Ramos (cell line): ENCODE measurements around the gene SMCHD1.
"Not testable (repeated sequence)": the region's sequence is repeated elsewhere in the genome, so short reads cannot be mapped to it uniquely, and the experiment has no call there.

Experiments used
- in situ Hi-C: fragments of 300-500 bp; cut with MboI; formaldehyde crosslinking; loops from one replicate; pipeline ENCODE4 v1.14.3; 2022; ENCODE audit warnings: low sequenced_read_pairs; ENCODE audit not compliant: unreplicated experiment

The SMCHD1 gene

DNA sequence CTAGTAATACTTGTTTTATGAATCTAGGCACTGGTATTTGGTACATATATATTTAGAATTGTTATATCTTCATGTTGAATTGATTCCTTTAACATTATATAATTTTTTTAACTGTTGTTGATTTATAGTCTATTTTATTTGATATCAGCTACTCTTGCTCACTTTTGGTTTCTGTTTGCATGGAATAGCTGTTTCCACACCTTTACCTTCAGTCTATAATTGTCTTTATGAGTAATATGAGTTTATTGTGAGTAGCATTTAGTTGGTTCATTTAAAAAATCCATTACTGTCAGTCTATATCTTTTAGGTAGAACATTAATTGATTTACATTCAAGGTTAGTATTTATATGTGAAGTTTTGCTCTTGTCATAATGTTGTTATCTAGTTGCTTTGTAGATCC lies 58.6 kb downstream of the SMCHD1 start:
- in situ Hi-C loops, result no loop called here

DNA sequence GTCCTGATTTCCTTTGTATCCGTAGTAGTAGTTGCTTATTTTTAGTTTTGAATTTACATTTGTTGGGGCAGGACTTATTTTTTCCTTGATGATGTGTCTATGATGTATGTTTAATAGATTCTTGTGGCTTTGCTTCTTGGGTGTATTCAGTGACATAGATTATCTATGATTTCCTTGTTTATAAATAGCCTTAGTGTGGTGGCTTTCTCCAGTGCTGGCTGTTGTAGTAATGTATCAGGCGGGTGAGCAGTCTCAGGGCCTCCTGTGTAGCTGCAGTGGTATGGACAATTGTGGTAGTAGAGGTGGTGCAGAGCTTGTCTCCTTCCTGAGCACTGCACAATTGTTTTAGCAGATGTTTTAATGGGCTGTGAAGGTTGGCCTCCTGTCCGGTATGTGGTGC lies 60.5 kb downstream of the SMCHD1 start:
- in situ Hi-C loops, result no loop called here

DNA sequence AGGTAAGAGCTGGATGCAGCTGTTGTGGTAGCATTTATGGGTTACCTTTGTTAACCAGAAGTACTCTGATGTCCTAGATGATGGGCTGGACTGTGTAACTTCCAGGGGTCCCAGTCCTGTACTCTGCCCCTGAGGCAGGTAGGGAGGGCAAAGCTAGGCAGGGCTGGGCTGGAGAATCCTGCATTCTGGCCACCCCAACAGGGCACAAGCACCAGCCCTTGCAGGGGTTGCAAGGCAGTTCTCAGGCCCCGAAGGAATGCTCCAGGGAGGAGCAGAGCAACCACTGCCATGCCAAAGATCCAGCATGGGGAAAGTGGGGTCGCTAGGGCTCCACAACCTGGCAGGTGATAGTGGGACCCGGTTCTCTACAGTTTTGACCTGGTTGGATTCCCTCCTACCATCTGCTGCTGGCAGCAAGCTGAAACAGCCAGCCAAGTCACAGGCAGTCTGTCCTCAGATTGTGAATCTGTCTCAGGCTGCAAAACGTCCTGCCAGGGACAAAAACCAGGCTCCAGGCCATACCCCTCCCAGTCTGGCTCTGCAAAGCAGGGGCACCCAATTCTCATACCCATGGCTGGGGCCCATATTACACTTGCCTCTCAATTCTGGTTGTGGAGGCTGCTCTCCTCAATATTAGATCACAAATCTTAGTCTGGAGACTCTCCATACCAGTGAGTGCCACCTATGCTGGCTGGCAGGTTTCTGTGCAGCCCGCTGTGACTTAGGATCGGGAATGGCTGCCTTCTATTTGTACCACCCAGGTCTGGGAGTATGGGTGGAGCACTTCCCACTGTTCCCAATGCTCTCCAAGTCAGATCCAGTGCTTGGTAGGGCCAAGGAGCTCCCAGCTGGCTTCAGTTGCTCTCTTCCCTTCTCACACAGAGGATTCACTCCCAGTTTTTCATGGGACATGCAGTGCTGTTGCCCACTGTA lies 61.1 kb downstream of the SMCHD1 start:
- in situ Hi-C loops, result no loop called here

DNA sequence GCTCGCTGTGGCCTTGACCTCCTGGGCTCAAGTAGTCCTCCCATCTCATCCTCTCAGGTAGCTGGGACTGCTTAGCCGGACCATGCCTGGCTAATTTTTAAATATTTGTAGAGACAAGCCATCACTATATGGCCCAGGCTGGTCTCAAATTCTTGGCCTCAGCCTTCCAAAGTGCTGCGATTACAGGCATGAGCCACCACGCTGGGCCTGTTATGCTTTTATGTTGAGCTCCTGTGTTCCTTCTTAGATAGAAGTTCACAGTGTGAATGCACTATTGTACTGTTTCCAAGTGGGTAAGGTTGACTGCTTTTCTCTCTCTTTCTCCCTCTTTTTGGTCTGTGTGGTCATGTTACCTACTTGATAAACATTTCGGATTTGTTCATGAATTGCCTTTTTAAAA lies 61.9 kb downstream of the SMCHD1 start:
- in situ Hi-C loops, result no loop called here

DNA sequence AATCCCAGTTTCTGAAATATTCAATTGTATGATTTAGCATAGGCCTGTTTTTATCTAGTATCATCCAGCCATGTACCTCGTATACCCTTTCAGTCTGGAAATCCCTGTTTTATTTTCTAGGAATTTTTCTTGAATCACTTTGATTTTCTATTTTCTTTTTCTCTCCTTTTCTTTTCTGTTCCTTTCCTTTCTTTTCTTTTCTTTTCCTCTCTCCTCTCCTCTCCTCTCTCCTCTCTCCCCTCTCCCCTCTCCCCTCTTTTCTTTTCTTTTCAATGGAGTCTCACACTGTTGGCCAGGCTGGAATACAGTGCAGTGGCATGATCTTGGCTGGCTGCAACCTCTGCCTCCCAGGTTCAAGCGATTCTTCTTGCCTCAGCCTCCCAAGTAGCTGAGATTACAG lies 63.5 kb downstream of the SMCHD1 start:
- in situ Hi-C loops, result no loop called here

DNA sequence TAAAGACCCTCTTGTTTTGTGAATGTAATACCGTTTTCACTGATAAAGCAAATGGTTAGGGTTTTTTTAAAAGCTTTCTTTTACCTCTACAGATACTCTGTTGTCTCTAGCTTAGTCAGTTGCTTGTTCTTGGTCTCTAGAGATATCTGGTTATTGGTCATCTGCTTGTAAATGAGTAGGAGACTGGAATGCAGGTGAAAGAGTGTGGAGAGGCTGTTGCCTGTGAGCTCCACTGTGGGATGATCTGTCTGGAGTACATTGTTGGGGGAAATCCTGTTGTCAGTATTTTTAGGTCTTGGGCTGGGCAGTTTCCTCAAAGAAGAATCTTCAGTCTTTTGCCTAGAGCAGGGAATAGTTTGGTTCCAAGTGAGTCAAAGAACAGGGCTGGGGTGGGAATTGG lies 67.7 kb downstream of the SMCHD1 start:
- in situ Hi-C loops, result no loop called here

DNA sequence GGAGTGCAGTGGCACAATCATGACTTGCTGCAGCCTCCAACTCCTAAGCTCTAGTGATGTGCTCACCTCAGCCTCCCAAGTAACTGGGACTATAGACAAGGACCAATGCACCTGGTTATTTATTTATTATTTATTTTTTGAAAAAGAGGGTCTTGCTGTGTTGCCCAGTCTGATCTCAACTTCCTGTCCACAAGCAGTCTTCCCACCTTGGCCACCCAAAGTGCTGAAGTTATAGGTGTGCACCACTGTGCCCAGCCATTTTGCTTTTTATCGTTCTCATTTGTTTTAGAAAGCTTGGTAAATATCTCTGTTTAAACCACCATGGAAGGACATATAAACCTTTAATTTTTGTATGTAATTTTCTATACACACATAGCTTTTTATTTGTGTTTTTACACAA lies 74.2 kb downstream of the SMCHD1 start:
- in situ Hi-C loops, result no loop called here

DNA sequence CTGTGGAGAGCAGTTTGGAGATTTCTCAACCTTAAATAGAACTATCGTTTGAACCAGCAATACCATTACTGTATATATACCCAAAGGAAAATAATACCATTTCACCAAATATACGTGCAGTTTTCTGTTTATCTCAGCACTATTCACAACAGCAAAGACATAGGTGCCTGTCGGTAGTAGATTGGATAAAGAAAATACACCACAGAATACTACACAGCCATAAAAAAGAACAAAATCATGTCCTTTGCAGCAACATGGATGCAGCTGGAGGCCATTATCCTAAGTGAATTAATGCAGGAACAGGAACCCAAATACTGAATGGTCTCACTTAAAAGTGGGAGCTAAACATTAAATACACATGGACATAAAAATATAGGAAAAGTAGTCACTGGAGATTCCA lies 81.3 kb downstream of the SMCHD1 start:
- in situ Hi-C loops, result no loop called here

DNA sequence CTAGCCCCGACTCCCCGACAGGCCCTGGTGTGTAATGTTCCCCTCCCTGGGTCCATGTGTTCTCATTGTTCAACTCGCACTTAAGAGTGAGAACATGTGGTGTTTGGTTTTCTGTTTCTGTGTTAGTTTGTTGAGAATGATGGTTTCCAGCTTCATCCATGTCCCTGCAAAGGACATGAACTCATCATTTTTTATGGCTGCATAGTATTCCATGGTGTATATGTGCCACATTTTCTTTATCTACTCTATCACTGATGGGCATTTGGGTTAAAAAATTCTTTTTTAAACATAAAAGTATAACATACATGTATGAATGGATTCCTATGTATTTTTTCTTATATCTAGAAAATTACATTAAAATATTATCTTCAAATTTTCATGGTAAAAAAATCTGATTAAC lies 84.6 kb downstream of the SMCHD1 start:
- in situ Hi-C loops, result not testable (repeated sequence)

DNA sequence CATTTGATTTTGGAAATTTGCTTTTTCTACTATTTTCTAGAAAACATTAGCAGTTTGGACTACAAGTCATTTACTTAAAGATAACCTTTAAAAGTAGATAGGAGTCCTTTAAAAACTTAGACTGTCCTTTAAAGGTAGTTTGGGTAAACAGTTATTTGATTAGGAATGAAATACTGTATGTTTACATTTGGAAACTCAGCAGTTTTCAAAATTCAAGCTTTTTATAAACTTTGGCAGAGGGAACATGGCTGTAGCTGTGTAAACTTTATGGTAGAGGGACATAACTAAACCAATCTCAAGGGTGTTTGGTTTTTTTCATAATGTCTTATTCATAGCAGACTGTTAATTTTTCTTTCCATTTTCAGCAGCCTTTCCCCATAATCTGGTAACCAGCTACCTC lies 90.7 kb downstream of the SMCHD1 start:
- in situ Hi-C loops, result no loop called here

DNA sequence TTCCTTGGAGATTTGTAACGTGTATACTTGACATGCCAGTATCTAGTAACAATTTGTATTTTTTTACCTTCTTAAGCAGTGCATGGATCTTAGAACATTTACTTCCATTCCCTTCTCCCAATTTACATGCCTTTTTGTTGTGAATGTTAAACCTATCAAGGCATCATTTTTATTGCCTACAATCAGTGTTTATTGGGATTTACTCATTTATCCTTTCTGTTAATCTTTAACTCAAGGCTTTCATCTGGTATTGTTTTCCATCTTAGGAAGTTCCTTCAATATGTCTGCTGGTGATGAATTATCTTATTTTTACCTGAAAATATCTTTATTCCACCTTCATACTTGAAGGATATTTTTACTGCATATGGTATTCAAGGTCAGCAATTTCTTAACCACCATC lies 102.8 kb downstream of the SMCHD1 start:
- in situ Hi-C loops, result no loop called here

DNA sequence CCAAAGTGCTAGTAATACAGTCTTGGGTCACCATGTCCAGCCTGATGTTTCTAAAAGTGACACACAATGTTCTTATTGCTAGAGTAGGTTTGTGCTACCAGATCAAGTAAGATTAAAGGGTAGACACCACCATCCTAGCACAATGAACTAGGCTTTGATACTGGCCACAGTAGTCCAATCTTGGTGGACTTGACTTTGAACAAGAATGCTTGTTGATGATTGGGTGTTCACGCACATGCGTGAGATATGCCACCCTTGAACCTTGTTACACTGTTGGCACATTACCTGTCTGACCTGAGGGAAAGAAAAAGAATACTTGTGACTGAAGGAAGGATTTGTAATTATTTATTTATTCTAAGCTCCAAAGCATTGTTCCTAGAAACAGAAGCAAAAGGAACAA lies 119.1 kb downstream of the SMCHD1 start:
- in situ Hi-C loops, result no loop called here

DNA sequence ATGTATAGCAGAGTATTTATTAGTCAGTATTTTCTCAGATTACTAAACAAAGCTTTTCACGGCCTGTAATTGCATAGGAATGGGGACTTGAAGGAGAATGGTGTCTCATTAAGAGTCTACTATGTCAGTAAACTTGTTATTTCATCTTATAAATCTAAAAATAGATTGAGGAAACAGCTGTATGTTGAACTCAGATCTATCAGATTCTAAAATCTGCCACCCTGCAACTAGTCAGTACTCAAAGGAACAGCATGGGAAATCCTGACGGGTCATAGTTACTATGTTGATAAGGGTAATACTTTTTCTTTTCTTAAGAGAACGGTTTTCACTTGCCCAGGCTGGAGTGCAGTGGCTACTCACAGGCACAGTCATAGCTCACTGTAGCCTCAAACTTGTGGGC lies 121.1 kb downstream of the SMCHD1 start:
- in situ Hi-C loops, result no loop called here

DNA sequence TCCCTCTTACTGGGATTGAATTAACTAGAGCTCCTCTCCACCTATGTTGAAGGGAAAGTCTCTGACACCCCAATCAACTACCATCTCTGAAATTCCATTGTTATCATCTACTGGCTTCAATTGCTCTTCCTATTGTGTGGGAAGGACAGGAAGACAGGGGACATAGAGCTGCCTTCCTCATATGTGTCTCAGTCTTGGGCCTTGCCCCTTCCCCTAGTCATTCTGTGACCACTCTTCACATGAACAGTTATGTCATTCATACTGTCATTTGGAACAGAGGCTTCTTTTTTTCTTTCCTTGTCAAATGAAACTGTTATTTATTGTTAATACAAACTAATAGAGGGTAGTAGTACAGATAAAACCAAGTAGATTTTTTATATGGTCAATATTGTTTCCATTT lies 121.7 kb downstream of the SMCHD1 start:
- in situ Hi-C loops, result no loop called here

DNA sequence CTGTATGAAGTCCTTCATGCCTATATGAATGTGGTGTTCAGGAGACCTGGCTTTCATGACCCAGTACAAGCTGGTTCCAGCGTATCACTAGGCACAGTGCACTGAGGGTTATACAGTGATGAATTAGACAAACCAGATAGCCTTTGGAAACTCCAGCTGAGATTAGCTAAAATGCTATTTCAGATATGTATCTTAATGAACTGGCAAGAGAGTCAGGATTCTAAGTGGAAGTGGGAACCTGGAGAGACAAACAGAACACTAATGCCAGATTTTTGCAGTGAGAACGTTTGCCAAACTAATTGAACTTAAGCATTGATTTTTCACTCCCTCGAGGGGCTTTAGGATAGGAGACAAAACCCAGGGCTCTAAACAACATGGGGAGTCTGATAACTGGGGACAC lies 125.2 kb downstream of the SMCHD1 start:
- in situ Hi-C loops, result no loop called here

DNA sequence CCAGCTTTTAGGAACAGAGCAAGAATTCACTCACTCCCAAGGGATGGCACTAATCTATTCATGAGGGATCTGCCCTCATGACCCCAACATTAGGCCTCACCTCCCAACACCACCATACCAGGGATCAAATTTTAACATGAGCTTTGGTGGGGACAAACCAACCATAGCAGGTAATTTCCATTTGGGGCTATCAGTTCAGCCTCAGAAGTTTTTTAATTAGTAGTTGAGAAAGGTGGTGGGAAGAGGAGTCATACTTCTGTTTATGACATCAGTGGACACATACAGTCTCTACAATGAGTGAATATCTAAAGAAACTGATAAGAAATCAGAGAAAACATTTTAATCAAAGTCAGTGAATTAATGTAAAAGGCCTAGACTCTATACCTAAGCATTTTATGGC lies 131.7 kb downstream of the SMCHD1 start:
- in situ Hi-C loops, result no loop called here

DNA sequence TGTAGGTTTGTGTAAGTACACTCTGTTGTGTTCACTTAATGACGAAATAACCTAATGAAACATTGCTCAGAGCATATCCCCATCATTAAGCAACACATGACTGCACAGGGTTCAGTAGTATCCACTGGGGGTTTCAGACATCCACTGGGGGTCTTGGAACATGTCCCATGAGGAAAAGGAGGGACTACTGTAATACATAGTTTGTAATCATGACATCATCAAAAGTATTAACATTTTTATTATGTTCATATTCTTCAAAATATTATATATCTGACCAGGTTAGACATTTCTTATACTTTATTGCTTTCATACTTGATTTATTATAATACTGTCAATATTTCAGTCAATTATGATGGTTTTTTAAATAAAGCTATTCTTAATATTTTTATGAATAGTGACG lies 136.9 kb downstream of the SMCHD1 start:
- in situ Hi-C loops, result no loop called here

DNA sequence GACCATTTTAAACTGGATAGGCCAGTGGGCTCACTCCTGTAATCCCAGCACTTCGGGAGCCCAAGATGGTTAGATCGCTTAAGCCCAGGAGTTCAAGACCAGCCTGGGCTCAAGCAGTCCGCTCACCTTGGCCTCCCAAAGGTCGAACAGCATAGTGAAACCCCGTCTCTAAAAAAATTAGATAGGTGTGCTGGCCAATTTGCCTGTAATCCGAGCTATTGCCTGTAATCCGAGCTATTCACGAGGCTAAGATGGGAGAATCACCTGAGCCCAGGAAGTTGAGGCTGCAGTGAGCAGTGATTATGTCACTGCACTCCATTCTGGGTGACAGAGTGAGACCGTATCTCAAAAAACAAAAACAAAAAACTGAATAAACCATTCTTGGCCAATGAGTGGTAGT lies 138.6 kb downstream of the SMCHD1 start:
- in situ Hi-C loops, result no loop called here

DNA sequence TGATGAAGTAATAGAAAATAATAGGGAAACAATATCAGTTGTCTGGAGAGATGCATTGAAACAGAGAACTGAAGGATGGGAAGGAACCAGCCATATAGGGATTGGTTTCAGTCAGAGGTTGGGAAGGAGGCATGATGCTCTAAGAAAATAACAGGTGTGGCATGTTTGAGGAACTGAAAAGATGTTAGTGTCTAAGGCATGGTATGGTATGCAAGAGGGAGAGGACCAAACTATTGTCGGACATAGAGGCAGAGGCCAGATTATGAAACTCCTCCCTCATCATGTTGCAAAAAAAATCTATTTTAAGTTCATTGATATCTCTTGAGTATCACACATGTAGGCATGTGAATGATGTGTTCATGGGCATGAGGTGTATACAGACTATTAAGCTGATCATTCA lies 142.4 kb downstream of the SMCHD1 start:
- in situ Hi-C loops, result no loop called here

DNA sequence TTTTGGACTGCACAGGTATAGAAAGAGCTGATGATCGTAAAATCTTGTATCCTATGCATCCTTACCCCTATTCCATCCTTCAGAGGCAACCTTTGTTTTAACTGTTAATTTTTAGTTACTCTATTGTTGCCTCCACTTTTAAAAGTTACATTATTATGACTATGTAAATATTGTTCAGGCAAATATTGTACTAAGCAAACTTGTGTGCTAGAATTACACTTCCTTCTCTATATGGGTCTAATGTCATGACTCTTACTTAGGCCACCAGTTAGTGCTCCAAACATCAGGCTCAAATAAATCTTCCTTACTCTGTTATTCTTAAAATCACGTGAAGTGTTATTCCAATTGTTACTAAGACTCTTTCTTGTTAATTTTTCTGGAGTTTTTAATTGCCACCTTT lies 143.8 kb downstream of the SMCHD1 start:
- in situ Hi-C loops, result no loop called here

DNA sequence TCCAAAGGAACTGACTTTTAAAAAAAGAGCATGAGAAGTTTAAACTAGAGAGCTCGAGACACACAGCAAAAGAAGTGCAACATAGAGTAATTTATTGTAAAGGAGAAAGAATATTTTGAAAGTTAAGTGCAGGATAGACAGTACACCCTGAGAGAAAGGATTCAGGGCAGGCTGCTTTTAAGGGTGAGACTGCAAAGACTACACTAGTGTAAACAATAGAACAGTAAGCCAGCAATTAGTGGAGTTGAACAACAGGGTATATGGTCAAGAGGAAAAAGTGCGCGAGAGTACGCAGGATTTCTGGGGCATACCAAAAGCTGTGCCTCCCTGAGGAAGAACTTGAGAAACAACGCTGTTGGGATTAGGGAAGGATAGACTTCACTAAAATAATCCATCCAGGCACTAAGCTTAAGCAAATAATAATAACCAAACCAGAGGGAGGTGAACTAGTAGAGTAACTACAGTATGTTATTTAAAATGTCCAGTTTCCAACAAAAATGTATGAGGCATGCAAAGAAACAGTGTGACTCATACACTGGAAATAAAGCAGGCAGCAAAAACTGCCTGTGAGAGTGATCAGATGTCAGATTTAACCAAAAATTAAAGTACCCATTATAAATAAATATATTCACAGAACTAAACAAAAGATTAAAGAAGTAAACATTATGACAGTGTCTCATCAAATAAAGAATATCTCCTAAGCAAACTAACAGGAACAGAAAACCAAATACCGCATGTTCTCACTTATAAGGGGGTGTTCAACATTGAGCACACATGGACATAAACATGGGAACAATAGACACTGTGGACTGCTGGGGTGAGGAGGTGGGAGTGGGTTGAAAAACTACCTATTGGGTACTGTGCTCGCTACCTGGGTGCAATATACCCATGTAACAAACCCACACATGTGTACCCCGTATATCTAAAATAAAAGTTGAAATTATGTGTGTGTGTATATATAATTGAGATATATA lies 150.7 kb downstream of the SMCHD1 start:
- in situ Hi-C loops, result no loop called here
